ENCODE measurements around the gene SOX15. TPM values are rescaled to one million over a fixed set of nuclear protein-coding genes. Genes with fewer than 3 reads are reported as not detected.

SOX15 gene
- total RNA-seq, 2 donors from 2014 or later: not detected

DNA sequence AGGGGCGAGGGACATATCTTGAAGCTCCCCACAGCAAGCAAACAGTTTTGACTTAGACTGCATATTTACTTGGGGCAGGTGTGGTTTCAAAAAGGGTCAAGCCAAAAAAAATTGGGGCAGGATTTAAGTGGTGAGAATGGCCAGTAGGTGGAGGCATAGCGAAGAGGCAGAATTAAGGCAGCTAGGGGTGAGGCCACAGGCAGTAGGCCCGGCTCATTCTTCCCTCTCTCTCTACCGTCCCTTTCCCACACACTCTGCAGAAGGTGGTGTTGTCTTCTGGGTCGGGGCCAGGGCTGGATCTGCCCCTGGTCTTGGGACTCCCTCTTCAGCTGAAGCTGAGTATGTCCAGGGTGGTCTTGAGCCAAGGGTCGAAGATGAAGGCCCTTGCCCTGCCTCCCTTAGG is 42.6 kb upstream of the SOX15 start:
- intact Hi-C loops (cut with DNase I): no loop called here
- DNase-seq: peak; percentile 34 to 52 (median 44)
- ATAC-seq: no peak

DNA sequence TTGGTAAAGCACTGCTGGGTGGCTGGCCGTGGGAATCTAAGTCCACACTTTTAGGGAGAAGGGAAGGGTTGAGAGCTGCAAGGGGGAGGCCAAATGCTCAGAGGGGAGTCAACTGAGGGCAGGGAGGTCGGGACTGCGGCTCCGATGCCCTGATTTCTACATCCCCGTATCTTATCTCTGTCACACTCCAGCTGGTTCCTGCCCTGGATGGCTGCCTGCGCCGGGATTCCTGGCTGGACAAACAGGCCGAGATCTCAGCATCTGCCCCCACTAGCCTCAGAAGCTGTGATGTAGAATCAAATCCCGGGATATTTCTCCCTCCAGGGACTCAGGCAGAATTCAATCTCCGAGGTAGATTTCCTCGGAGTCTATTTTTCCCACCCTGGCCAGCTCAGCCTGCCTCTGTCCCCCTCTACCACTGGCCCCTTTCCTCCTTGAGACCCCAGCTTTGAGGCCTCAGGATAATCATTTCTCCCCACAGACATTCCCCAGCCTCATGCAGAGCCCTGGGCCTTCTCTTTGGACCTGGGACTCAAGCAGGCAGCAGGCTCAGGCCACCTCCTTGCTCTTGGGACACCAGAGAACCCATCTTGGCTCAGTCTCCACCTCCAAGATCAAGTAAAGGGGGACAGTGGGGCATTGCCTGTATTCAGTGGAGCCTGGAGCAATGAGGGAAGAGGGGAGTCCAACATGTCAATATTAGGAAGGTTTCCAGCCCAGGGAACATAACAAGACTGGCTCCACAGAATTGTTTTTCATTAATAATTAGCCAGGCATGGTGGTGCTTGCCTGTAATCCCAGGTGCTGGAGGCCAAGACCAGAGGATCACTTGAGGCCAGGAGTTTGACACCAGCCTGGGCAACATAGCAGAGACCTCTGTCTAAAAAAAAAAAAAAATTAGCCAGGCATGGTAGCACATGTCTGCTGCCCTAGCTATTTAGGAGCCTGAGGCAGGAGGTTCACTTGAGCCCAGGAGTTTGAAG is 41.8 kb upstream of the SOX15 start:
- 43 to 63% methylated on average over 3 to 11 of the region's 11 CpGs for WGBS, 2 donors
- Histone ChIP-seq H3K27me3 (no peaks in the 10 kb centered on the region), H3K4me3 (no peak overlapping the region), H3K27ac (no peak overlapping the region), H3K36me3 (replicated peaks in 1 of 2; ENCODE audit: insufficient read depth in 1 of 2, low read depth in 2 of 2) (no peaks in the 10 kb centered on the region), H3K9me3 (no peaks in the 10 kb centered on the region), H3K4me1 (peaks cover 23% of the 10 kb centered on the region)
- DNase-seq (peak in 1 of 4 donors; percentile 23), ATAC-seq (no peak)
- intact Hi-C loops (cut with DNase I): no loop called here
- TF ChIP-seq, protein P1, sequence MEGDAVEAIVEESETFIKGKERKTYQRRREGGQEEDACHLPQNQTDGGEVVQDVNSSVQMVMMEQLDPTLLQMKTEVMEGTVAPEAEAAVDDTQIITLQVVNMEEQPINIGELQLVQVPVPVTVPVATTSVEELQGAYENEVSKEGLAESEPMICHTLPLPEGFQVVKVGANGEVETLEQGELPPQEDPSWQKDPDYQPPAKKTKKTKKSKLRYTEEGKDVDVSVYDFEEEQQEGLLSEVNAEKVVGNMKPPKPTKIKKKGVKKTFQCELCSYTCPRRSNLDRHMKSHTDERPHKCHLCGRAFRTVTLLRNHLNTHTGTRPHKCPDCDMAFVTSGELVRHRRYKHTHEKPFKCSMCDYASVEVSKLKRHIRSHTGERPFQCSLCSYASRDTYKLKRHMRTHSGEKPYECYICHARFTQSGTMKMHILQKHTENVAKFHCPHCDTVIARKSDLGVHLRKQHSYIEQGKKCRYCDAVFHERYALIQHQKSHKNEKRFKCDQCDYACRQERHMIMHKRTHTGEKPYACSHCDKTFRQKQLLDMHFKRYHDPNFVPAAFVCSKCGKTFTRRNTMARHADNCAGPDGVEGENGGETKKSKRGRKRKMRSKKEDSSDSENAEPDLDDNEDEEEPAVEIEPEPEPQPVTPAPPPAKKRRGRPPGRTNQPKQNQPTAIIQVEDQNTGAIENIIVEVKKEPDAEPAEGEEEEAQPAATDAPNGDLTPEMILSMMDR (IDR thresholded peaks at IDR 0.05): no peak
- TF ChIP-seq POLR2A (IDR thresholded peaks at IDR 0.05): no peak

More for the DNA sequence above, 42.6 kb upstream of the SOX15 start:
- peaks cover 22% of the 10 kb centered on the region for H3K4me1 ChIP-seq
- 44 to 51% methylated on average over 6 of the region's 6 CpGs for WGBS, 2 donors
- H3K9me3 ChIP-seq: no peaks in the 10 kb centered on the region
- no peak overlapping the region for H3K4me3 ChIP-seq
- no peaks in the 10 kb centered on the region for H3K36me3 ChIP-seq (replicated peaks in 1 of 2; ENCODE audit: insufficient read depth in 1 of 2, low read depth in 2 of 2)
- TF ChIP-seq, protein P1 (IDR thresholded peaks at IDR 0.05): peak in 6 of 7 experiments; percentile 40 to 74 (median 52)
- TF ChIP-seq POLR2A (IDR thresholded peaks at IDR 0.05): no peak
- peak overlapping the region in 3 of 4 donors; percentile 2 to 23 (median 4) for H3K27ac ChIP-seq
- no peaks in the 10 kb centered on the region for H3K27me3 ChIP-seq

DNA sequence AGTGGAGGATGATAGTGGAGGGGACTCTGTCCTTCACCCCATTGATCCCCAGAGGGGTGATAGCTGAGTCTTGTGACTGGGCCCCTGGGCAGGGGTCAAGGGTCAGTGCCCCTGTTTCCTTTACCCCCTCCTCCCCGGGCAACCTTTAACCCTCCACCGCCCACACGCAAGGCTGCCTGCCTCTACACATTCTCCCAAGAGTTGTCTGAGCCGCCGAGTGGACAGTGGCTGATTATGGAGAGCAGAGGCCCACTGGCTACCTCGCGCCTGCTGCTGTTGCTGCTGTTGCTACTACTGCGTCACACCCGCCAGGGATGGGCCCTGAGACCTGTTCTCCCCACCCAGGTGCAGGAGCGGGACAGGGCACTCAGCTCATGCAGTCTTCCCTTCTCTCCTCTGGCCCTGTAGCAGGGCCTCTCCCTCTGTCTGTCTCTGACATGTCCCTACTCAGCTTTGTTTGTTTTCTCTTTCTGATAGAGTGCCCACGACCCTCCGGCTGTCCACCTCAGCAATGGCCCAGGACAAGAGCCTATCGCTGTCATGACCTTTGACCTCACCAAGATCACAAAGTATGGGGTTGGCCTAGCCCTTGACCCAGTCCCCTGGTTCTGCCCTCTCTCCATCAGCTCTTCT is 40.2 kb upstream of the SOX15 start, which contains the start of gene SHBG:
Gene SHBG, plus strand, starts transcription at position 197 of the 633 bp plus-strand sequence. Its CDS starts 38 bp downstream, at position 235.
- no peaks in the 10 kb centered on the region for H3K27me3 ChIP-seq
- intact Hi-C loops (cut with DNase I): no loop called here
- no peak within 1 kb of the TSS for H3K27ac ChIP-seq
- DNase-seq: no peak
- WGBS, 2 donors: 73 to 79% methylated on average over 13 of the region's 13 CpGs
- H3K36me3 ChIP-seq (replicated peaks in 1 of 2; ENCODE audit: insufficient read depth in 1 of 2, low read depth in 2 of 2): no peaks in the 10 kb centered on the region
- no peaks in the 10 kb centered on the region for H3K9me3 ChIP-seq
- H3K4me3 ChIP-seq: no peak within 1 kb of the TSS
- H3K4me1 ChIP-seq: peaks cover 35% of the 10 kb centered on the region
- ATAC-seq: no peak
- TF ChIP-seq POLR2A (IDR thresholded peaks at IDR 0.05): no peak
- TF ChIP-seq, protein P1 (IDR thresholded peaks at IDR 0.05): no peak

DNA sequence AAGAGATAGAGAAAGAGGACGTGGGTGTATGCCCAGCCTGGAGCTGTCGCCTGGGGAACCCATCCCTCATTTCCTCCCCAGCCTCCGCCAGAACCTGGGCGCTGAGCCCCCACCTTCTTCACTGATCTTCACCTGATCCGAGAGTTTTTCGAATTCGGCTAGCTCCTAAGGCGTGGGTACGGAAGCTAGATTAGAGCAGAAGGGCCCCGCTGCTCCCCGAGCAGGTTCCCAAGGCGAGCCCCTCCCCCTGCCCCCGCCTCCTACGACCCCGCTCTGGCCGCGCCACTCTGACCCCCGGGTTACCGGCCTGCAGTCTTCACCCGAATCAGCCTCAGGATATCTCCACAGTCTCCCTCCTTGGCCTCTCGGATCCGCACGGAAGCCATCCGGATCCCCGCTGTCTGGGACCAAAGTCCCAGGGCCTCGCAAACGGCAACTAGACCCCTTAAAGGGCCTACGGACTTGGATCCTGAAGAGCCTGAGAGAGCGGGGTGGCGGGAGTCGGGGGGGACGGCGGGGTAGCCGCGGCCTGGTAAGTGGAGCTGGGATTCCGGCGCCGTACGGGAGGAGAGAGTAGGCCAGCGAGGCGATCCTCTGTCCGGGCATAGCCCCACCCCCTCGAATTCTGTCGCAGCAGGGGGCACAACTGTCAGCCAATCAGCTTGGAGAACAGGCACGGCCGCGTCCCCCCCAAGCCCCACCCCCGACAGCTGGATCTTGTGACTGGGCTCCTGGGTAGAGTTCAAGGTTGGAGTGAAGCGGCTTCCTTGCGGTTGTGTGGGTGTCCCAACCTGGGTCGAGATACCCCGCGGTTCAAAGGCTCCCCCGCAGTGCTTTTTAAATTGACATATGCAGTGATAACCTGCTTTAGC is 37.6 kb upstream of the SOX15 start, which contains the start of gene SAT2:
Gene SAT2, minus strand, starts transcription at position 572 of the 872 bp plus-strand sequence. Its CDS starts 186 bp downstream, at position 386.
- Histone ChIP-seq H3K36me3 (replicated peaks in 1 of 2; ENCODE audit: insufficient read depth in 1 of 2, low read depth in 2 of 2) (no peaks in the 10 kb centered on the region), H3K27me3 (no peaks in the 10 kb centered on the region), H3K4me3 (peak within 1 kb of the TSS; percentile 57 to 65), H3K4me1 (peaks cover 26% of the 10 kb centered on the region), H3K27ac (peak within 1 kb of the TSS; percentile 94 to 97 (median 96)), H3K9me3 (no peaks in the 10 kb centered on the region)
- TF ChIP-seq POLR2A (IDR thresholded peaks at IDR 0.05): peak; percentile 73 to 93 (median 91)
- TF ChIP-seq, protein P1 (IDR thresholded peaks at IDR 0.05): no peak
- DNase-seq (peak; percentile 92 to 97 (median 95)), ATAC-seq (peak; percentile 98)
- 0 to 1% methylated on average over 14 to 54 of the region's 54 CpGs for WGBS, 2 donors
- intact Hi-C loops (cut with DNase I): no loop called here

Measured in body of pancreas (tissue), 4 donors.